Measurements from ENCODE around the gene MSRB2.
A peak's percentile ranks its signal among the peaks of the same experiment; 100 is the strongest.

MSRB2 gene

DNA sequence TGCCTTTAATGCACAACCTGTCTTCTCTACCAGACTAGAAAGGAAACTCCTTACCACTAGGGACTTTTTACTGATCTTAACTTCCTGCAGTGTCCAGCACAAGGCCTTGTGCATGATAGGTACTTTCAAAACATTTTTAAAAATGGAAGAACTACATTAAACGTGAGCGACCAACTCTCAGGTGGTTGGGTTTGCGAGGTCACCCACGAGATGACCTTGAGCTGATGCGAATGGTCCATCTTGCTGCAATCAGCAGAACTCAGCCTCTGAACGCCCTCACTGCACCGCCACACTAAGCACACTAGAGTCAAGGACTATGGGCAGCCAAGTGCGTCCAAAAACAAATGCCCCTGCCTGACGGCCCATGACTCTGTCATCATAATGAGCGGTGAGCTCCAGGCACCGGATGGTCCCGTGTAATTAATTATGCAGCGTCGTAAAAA lies 61.9 kb downstream of the MSRB2 start:
- ATAC-seq (no peak), DNase-seq (no peak)
- H3K4me1 Mint-ChIP-seq: peaks cover 2% of the 10 kb centered on the region
- no peak overlapping the region for H3K4me3 Mint-ChIP-seq
- H3K27me3 Mint-ChIP-seq: peaks cover 37% of the 10 kb centered on the region
- H3K27ac Mint-ChIP-seq: no peak overlapping the region
- H3K9me3 Mint-ChIP-seq: no peaks in the 10 kb centered on the region
- no peaks in the 10 kb centered on the region for H3K36me3 Mint-ChIP-seq (ENCODE audit: low read depth)

DNA sequence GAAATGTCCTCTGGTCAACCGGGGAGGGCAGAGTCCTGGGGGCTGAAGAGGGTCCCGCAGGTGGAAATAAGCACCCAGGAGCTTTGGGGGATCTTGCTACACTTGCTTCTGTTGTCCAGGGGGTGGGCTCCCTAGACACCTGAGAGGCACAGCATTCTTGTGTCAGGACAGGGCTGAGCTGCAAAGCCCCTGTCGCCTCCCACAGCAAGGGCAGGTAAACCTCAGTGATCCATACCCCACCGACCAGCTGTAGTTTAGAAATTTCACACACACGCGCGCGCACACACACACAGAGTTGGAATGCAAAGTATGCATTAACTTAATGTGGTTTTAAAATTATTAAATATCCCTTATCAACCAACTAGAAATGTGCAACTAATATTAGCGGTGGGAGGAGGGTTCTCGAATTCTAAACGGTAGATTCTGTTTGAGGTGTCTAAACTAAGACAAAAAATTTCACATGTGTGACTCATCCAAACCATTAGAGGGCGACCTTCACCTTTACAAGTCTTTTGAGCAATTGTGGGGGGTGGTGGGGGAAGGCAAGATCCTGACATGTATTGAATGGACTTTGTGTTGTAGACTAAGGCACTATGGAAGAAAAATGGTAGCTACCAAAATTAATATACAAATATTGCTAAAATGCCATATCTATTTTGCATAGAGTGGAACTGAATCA lies 62.5 kb downstream of the MSRB2 start:
- ATAC-seq (peak; percentile 57), DNase-seq (no peak)
- H3K4me3 Mint-ChIP-seq: no peak overlapping the region
- no peaks in the 10 kb centered on the region for H3K36me3 Mint-ChIP-seq (ENCODE audit: low read depth)
- peaks cover 37% of the 10 kb centered on the region for H3K27me3 Mint-ChIP-seq
- peaks cover 2% of the 10 kb centered on the region for H3K4me1 Mint-ChIP-seq
- H3K9me3 Mint-ChIP-seq: no peaks in the 10 kb centered on the region
- H3K27ac Mint-ChIP-seq: no peak overlapping the region

GRCh38 chr10:23158370-23158769 lies 63.0 kb downstream of the MSRB2 start:
- Mint-ChIP-seq H3K4me1 (peaks cover 2% of the 10 kb centered on the region), H3K27ac (no peak overlapping the region), H3K9me3 (no peaks in the 10 kb centered on the region), H3K4me3 (no peak overlapping the region), H3K36me3 (ENCODE audit: low read depth) (no peaks in the 10 kb centered on the region), H3K27me3 (peaks cover 38% of the 10 kb centered on the region)
- peak; percentile 38 for DNase-seq
- no peak for ATAC-seq

GRCh38 chr10:23171232-23171876 lies 76.0 kb downstream of the MSRB2 start:
- H3K27ac Mint-ChIP-seq: no peak overlapping the region
- H3K27me3 Mint-ChIP-seq: peaks cover 50% of the 10 kb centered on the region
- H3K9me3 Mint-ChIP-seq: no peaks in the 10 kb centered on the region
- no peak for DNase-seq
- H3K4me1 Mint-ChIP-seq: peaks cover 3% of the 10 kb centered on the region
- H3K4me3 Mint-ChIP-seq: no peak overlapping the region
- no peaks in the 10 kb centered on the region for H3K36me3 Mint-ChIP-seq (ENCODE audit: low read depth)
- ATAC-seq: no peak
